Cardiac septum (tissue), 1 donor: ENCODE measurements around the gene SLC39A12. TPM values are rescaled to one million over a fixed set of nuclear protein-coding genes. Genes with fewer than 3 reads are reported as not detected.

ENCODE experiments used
- DNase-seq: peaks from one replicate; pipeline ENCODE4 v3.0.0-alpha.2; 2020; ENCODE audit warnings: low spot score
- intact Hi-C: fragments of 100-400 bp; cut with DNase I; formaldehyde crosslinking; loops from one replicate; pipeline ENCODE4 v1.14.0; 2022
- total RNA-seq: library from RNA; stranded (reverse); fragmentation: NEBNext Ultra II Directional; extraction: Animal tissue kit (Norgen Biotek cat#: 25700); gene quantifications from one replicate; pipeline ENCODE4 v1.2.1, GENCODE V29; 2021
- donor health status: DM: no; HTN: no; CAD: no.

SLC39A12 gene
- total RNA-seq, 1 donor from 2014 or later: not detected

GRCh38 chr10:17959870-17960269, 8.2 kb downstream of the SLC39A12 start:
- intact Hi-C loops: loop anchor here (2.0 kb wide), 1 partner anchor 19 kb away; no protein-coding TSS in a partner anchor
- no peak for DNase-seq

GRCh38 chr10:17961551-17962422, 10.1 kb downstream of the SLC39A12 start:
- DNase-seq: no peak
- intact Hi-C loops: loop anchor here (2.0 kb wide), 1 partner anchor 17 kb away; no protein-coding TSS in a partner anchor

- intact Hi-C loops: no loop called here
- DNase-seq: no peak
Measured at GRCh38 chr10:17963431-17963830, 11.7 kb downstream of the SLC39A12 start.

- intact Hi-C loops: no loop called here
- no peak for DNase-seq
Measured at GRCh38 chr10:17965649-17966235, 14.0 kb downstream of the SLC39A12 start.

- intact Hi-C loops: no loop called here
Measured at GRCh38 chr10:17974505-17974904, 22.8 kb downstream of the SLC39A12 start.

GRCh38 chr10:17980846-17981565, 29.3 kb downstream of the SLC39A12 start:
- no peak for DNase-seq
- intact Hi-C loops: no loop called here

More at GRCh38 chr10:17974505-17974904, 22.8 kb downstream of the SLC39A12 start:
- no peak for DNase-seq

GRCh38 chr10:17981766-17982380, 30.2 kb downstream of the SLC39A12 start:
- DNase-seq: no peak
- intact Hi-C loops: no loop called here

- no peak for DNase-seq
- intact Hi-C loops: no loop called here
Measured at GRCh38 chr10:17984056-17984455, 32.3 kb downstream of the SLC39A12 start.

- no peak for DNase-seq
- intact Hi-C loops: no loop called here
Measured at GRCh38 chr10:17984563-17984962, 32.8 kb downstream of the SLC39A12 start.

GRCh38 chr10:17989908-17990767, 38.4 kb downstream of the SLC39A12 start:
- intact Hi-C loops: no loop called here
- no peak for DNase-seq

- no peak for DNase-seq
- intact Hi-C loops: no loop called here
Measured at GRCh38 chr10:17992266-17992665, 40.5 kb downstream of the SLC39A12 start.

- intact Hi-C loops: no loop called here
- DNase-seq: no peak
Measured at GRCh38 chr10:17993361-17993760, 41.6 kb downstream of the SLC39A12 start.

- no peak for DNase-seq
- intact Hi-C loops: no loop called here
Measured at GRCh38 chr10:18000601-18001000, 48.9 kb downstream of the SLC39A12 start.

GRCh38 chr10:18005445-18005780, 53.7 kb downstream of the SLC39A12 start:
- no peak for DNase-seq
- intact Hi-C loops: no loop called here

GRCh38 chr10:18005781-18006456, 54.2 kb downstream of the SLC39A12 start:
- DNase-seq: no peak
- intact Hi-C loops: no loop called here

GRCh38 chr10:18008986-18009385, 57.3 kb downstream of the SLC39A12 start:
- intact Hi-C loops: no loop called here
- DNase-seq: no peak

GRCh38 chr10:18010050-18010449, 58.3 kb downstream of the SLC39A12 start:
- intact Hi-C loops: no loop called here

GRCh38 chr10:18020523-18020922, 68.8 kb downstream of the SLC39A12 start:
- no peak for DNase-seq
- intact Hi-C loops: no loop called here

More at GRCh38 chr10:18010050-18010449, 58.3 kb downstream of the SLC39A12 start:
- no peak for DNase-seq
